ENCODE results near the gene NPTN.

The NPTN gene

DNA sequence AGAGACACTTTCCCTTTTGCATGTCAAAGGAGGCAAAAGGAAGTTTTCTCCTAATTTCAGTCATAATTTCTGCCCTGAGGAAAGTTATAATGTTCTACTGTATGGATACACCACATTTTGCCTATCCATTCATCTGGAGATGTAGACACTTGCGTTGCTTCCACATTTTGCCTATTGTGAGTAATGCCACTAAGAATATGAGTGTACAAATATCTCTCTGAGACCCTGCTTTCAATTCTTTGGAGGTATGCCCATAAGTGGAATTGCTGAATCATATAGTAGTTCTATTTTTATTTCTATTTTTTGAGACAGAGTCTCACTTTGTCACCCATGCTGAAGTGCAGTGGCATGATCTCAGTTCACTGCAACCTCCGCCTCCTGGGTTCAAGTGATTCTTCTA is 47.4 kb upstream of the NPTN start:
- no peaks in the 10 kb centered on the region for H3K9me3 ChIP-seq (ENCODE audit: severe bottlenecking)
- H3K27me3 ChIP-seq (ENCODE audit: insufficient read depth, poor library complexity, severe bottlenecking) = no peaks in the 10 kb centered on the region
- DNase-seq (ENCODE audit: low spot score) (no peak), ATAC-seq (ENCODE audit: low read depth) (no peak)
- H3K36me3 ChIP-seq (ENCODE audit: low read depth) = no peaks in the 10 kb centered on the region
- TF ChIP-seq, protein P1, sequence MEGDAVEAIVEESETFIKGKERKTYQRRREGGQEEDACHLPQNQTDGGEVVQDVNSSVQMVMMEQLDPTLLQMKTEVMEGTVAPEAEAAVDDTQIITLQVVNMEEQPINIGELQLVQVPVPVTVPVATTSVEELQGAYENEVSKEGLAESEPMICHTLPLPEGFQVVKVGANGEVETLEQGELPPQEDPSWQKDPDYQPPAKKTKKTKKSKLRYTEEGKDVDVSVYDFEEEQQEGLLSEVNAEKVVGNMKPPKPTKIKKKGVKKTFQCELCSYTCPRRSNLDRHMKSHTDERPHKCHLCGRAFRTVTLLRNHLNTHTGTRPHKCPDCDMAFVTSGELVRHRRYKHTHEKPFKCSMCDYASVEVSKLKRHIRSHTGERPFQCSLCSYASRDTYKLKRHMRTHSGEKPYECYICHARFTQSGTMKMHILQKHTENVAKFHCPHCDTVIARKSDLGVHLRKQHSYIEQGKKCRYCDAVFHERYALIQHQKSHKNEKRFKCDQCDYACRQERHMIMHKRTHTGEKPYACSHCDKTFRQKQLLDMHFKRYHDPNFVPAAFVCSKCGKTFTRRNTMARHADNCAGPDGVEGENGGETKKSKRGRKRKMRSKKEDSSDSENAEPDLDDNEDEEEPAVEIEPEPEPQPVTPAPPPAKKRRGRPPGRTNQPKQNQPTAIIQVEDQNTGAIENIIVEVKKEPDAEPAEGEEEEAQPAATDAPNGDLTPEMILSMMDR (IDR thresholded peaks at IDR 0.05; ENCODE audit: poor library complexity, severe bottlenecking) = no peak
- H3K4me1 ChIP-seq (ENCODE audit: insufficient read depth, poor library complexity, severe bottlenecking) = peaks cover 4% of the 10 kb centered on the region
- no peak overlapping the region for H3K27ac ChIP-seq (ENCODE audit: poor library complexity, severe bottlenecking)
- no peak overlapping the region for H3K4me3 ChIP-seq (ENCODE audit: severe bottlenecking)

DNA sequence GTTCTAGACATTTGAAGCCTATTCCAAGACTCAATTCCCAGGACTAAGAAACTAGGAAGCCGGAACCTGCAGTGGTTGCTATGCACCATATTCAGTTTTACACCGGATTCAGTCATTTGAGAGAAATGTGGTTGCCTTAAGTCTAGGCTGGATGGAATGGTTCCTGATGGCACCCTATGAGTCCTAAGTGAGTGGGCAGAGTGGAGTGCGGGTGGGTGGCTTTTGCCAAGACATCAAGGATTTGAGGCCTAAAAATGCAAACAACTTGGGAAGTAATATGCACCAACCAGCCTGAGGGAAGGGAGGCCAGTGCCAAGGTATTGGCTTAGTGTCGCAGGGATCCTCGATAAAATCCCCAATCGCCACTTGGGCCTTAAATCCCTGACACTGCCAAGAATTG is 46.8 kb upstream of the NPTN start:
- Histone ChIP-seq H3K27me3 (ENCODE audit: insufficient read depth, poor library complexity, severe bottlenecking) (no peaks in the 10 kb centered on the region), H3K27ac (ENCODE audit: poor library complexity, severe bottlenecking) (no peak overlapping the region), H3K4me1 (ENCODE audit: insufficient read depth, poor library complexity, severe bottlenecking) (no peaks in the 10 kb centered on the region), H3K4me3 (ENCODE audit: severe bottlenecking) (no peak overlapping the region), H3K9me3 (ENCODE audit: severe bottlenecking) (no peaks in the 10 kb centered on the region), H3K36me3 (ENCODE audit: low read depth) (no peaks in the 10 kb centered on the region)
- no peak for ATAC-seq (ENCODE audit: low read depth)
- TF ChIP-seq, protein P1 (IDR thresholded peaks at IDR 0.05; ENCODE audit: poor library complexity, severe bottlenecking) = no peak
- DNase-seq (ENCODE audit: low spot score) = no peak

DNA sequence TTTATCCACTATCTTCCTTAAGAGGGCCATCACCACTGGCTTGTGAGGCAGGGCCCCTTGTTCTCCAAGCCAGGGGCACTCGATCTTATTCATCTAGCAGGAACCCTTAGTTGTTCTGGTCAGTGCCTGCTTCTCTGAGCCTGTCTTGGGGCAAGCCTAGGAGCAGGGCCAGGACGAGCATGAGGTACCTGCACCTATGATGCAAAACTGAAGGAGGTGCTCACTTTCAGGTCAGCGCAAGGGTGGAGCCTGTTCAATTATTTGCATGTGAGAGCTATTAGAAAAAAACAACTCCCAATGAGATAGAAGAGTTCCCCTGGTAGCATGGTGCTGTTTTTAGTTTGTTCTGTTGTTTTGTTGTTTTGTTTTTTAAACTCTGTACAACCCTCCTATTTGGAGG is 46.0 kb upstream of the NPTN start:
- no peaks in the 10 kb centered on the region for H3K4me1 ChIP-seq (ENCODE audit: insufficient read depth, poor library complexity, severe bottlenecking)
- TF ChIP-seq, protein P1 (IDR thresholded peaks at IDR 0.05; ENCODE audit: poor library complexity, severe bottlenecking) = no peak
- no peak overlapping the region for H3K27ac ChIP-seq (ENCODE audit: poor library complexity, severe bottlenecking)
- no peaks in the 10 kb centered on the region for H3K36me3 ChIP-seq (ENCODE audit: low read depth)
- DNase-seq (ENCODE audit: low spot score) = no peak
- H3K27me3 ChIP-seq (ENCODE audit: insufficient read depth, poor library complexity, severe bottlenecking) = no peaks in the 10 kb centered on the region
- ATAC-seq (ENCODE audit: low read depth) = no peak
- H3K9me3 ChIP-seq (ENCODE audit: severe bottlenecking) = no peaks in the 10 kb centered on the region
- no peak overlapping the region for H3K4me3 ChIP-seq (ENCODE audit: severe bottlenecking)

DNA sequence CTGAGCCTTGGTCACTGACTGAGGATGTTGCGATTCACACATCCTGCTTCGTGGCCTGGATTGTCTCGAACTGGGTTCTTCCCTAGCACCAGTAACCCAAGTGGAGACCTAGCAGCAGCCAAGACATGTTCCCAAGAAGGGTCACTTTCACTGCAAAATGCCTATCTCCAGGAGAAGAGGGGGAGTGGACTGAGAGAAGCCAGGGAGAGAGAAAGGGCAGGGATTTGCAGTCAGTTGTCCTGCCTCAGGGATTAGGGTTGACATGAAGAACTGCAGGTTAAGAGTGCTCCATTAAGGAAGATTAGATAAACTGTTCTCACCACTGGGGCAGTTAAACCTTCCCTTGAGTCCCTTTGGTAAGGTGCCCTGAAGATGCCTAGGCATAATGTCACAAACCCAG is 45.3 kb upstream of the NPTN start:
- ATAC-seq (ENCODE audit: low read depth) (no peak), DNase-seq (ENCODE audit: low spot score) (no peak)
- H3K4me3 ChIP-seq (ENCODE audit: severe bottlenecking) = no peak overlapping the region
- H3K27ac ChIP-seq (ENCODE audit: poor library complexity, severe bottlenecking) = no peak overlapping the region
- TF ChIP-seq, protein P1 (IDR thresholded peaks at IDR 0.05; ENCODE audit: poor library complexity, severe bottlenecking) = no peak
- no peaks in the 10 kb centered on the region for H3K9me3 ChIP-seq (ENCODE audit: severe bottlenecking)
- H3K27me3 ChIP-seq (ENCODE audit: insufficient read depth, poor library complexity, severe bottlenecking) = no peaks in the 10 kb centered on the region
- H3K4me1 ChIP-seq (ENCODE audit: insufficient read depth, poor library complexity, severe bottlenecking) = no peaks in the 10 kb centered on the region
- H3K36me3 ChIP-seq (ENCODE audit: low read depth) = no peaks in the 10 kb centered on the region

DNA sequence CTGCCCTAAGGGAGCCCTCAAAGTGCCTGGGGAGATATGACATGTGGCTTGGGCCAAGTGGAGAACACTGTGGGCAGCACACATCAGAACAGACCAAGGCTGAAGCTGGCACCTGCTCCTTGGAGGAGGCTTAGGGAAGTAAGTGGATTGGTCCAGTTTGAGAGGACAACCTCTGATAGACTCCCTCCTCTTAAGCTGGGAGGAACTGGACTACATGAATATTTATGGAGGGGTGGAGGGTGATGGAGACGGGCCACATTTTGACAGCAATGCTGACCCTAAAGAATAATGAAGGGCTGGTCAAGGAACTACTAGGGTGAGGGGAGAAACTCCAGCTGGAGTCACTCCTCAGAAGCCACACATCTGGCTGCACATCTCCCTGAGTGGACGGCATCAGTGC is 44.5 kb upstream of the NPTN start:
- no peak for ATAC-seq (ENCODE audit: low read depth)
- Histone ChIP-seq H3K4me1 (ENCODE audit: insufficient read depth, poor library complexity, severe bottlenecking) (no peaks in the 10 kb centered on the region), H3K27me3 (ENCODE audit: insufficient read depth, poor library complexity, severe bottlenecking) (no peaks in the 10 kb centered on the region), H3K9me3 (ENCODE audit: severe bottlenecking) (no peaks in the 10 kb centered on the region), H3K36me3 (ENCODE audit: low read depth) (no peaks in the 10 kb centered on the region), H3K4me3 (ENCODE audit: severe bottlenecking) (no peak overlapping the region), H3K27ac (ENCODE audit: poor library complexity, severe bottlenecking) (no peak overlapping the region)
- DNase-seq (ENCODE audit: low spot score) = no peak
- TF ChIP-seq, protein P1 (IDR thresholded peaks at IDR 0.05; ENCODE audit: poor library complexity, severe bottlenecking) = no peak
